Neural cell (in vitro differentiated cells): Measurements from ENCODE around the gene CENPX. TPM values are rescaled to one million over a fixed set of nuclear protein-coding genes. Genes with fewer than 3 reads are reported as not detected.

Experiments
- H2AFZ ChIP-seq: fragments of 200-600, 300-800 bp; sonication (generic), shearing (Covaris generic); 2 replicates; pipeline ENCODE4 v1.6.0; 2014; ENCODE audit warnings: low read depth, mild to moderate bottlenecking, antibody characterized with exemption, low read length, moderate library complexity
- H3F3A ChIP-seq: fragments of 200-600 bp; shearing (Covaris generic); 2 replicates; pipeline ENCODE4 v1.6.1; 2016; ENCODE audit warnings: mild to moderate bottlenecking, moderate library complexity, mixed read lengths, antibody characterized with exemption, low read length; ENCODE audit not compliant: insufficient read depth, poor library complexity, severe bottlenecking
- H3K27ac ChIP-seq: fragments of 200-600, 300-800 bp; sonication (generic), shearing (Covaris generic); 2 replicates; pipeline ENCODE4 v1.5.1; 2014; ENCODE audit warnings: mild to moderate bottlenecking, low read length, moderate library complexity
- H3K27me3 ChIP-seq: fragments of 300-800, 200-600 bp; sonication (generic), shearing (Covaris generic); 2 replicates; pipeline ENCODE4 v1.6.0; 2014; ENCODE audit warnings: mild to moderate bottlenecking, low read depth, low read length, moderate library complexity; ENCODE audit not compliant: insufficient read depth
- H3K36me3 ChIP-seq: fragments of 300-800, 200-600 bp; sonication (generic), shearing (Covaris generic); 2 replicates; pipeline ENCODE4 v1.5.1; 2014; ENCODE audit warnings: mild to moderate bottlenecking, antibody characterized with exemption, low read length, moderate library complexity; ENCODE audit not compliant: insufficient read depth
- H3K4me2 ChIP-seq: fragments of 300-800, 200-600 bp; sonication (generic), shearing (Covaris generic); 2 replicates; pipeline ENCODE4 v1.6.0; 2014; ENCODE audit warnings: mild to moderate bottlenecking, low read length
- H3K4me3 ChIP-seq: fragments of 300-800, 200-600 bp; sonication (generic), shearing (Covaris generic); 2 replicates; pipeline ENCODE4 v1.5.1; 2014; ENCODE audit warnings: mild to moderate bottlenecking, low read length, moderate library complexity
- H3K79me2 ChIP-seq: fragments of 200-600 bp; shearing (Covaris generic); replicated peaks from 2 replicates; pipeline ENCODE4 v1.6.0; 2014; ENCODE audit warnings: mild to moderate bottlenecking, low read length, moderate library complexity; ENCODE audit not compliant: insufficient read depth
- H3K9ac ChIP-seq: fragments of 300-800, 200-600 bp; sonication (generic), shearing (Covaris generic); 2 replicates; pipeline ENCODE4 v1.6.1; 2016; ENCODE audit warnings: mild to moderate bottlenecking, low read length, mixed read lengths
- H3K9me2 ChIP-seq: fragments of 200-600 bp; shearing (Covaris generic); 2 replicates; pipeline ENCODE4 v1.6.1; 2016; ENCODE audit warnings: mild to moderate bottlenecking, low read length, mixed read lengths; ENCODE audit not compliant: insufficient read depth
- H3K9me3 ChIP-seq: fragments of 200-600, 300-800 bp; sonication (generic), shearing (Covaris generic); 2 replicates; pipeline ENCODE4 v1.6.1; 2016; ENCODE audit warnings: mild to moderate bottlenecking, mixed run types, low read length, moderate library complexity, mixed read lengths
- H4K20me1 ChIP-seq: fragments of 200-600 bp; shearing (Covaris generic); 2 replicates; pipeline ENCODE4 v1.6.1; 2016; ENCODE audit warnings: mild to moderate bottlenecking, mixed run types; ENCODE audit not compliant: insufficient read depth
- EP300 ChIP-seq: fragments of 450-650 bp; conservative IDR thresholded peaks from 2 replicates; pipeline ENCODE4 v1.6.1; 2014; ENCODE audit warnings: antibody characterized with exemption, mild to moderate bottlenecking, moderate library complexity; ENCODE audit not compliant: poor library complexity, severe bottlenecking
- EZH2 ChIP-seq: fragments of 200-600, 300-800 bp; shearing (Covaris generic), sonication (generic); IDR thresholded peaks from 2 replicates; pipeline ENCODE4 v1.6.1; 2014; ENCODE audit warnings: antibody characterized with exemption, low read length, borderline replicate concordance, mild to moderate bottlenecking; ENCODE audit not compliant: insufficient read depth, poor library complexity, severe bottlenecking
- MXI1 ChIP-seq: fragments of 450-650 bp; conservative IDR thresholded peaks from 2 replicates; pipeline ENCODE4 v1.6.1; 2014; ENCODE audit warnings: antibody characterized with exemption, mild to moderate bottlenecking; ENCODE audit not compliant: poor library complexity, severe bottlenecking
- POLR2AphosphoS5 ChIP-seq: IDR thresholded peaks from 2 replicates; pipeline ENCODE4 v1.6.1; 2012
- RAD21 ChIP-seq: fragments of 450-650 bp; conservative IDR thresholded peaks from 2 replicates; pipeline ENCODE4 v1.6.1; 2014; ENCODE audit warnings: antibody characterized with exemption, mild to moderate bottlenecking, moderate library complexity
- SMC3 ChIP-seq: fragments of 450-650 bp; conservative IDR thresholded peaks from 2 replicates; pipeline ENCODE4 v1.6.1; 2014; ENCODE audit warnings: antibody characterized with exemption, mild to moderate bottlenecking, moderate library complexity; ENCODE audit not compliant: poor library complexity
- TAF1 ChIP-seq: IDR thresholded peaks from 2 replicates; pipeline ENCODE4 v1.6.1; 2012; ENCODE audit warnings: low read depth
- polyA plus RNA-seq: library from polyadenylated mRNA; depleted of rRNA; stranded (reverse); fragments of >200 nt; gene quantifications from 2 replicates; pipeline ENCODE4 v1.2.3, GENCODE V29; 2014
- TF ChIP-seq, protein P1 (sequence below): fragments of 450-650 bp; IDR thresholded peaks from 2 replicates; pipeline ENCODE4 v1.5.1; 2014; ENCODE audit warnings: antibody characterized with exemption, mild to moderate bottlenecking, moderate library complexity; ENCODE audit not compliant: poor library complexity, severe bottlenecking
- TF ChIP-seq, protein P2 (sequence below): IDR thresholded peaks from 2 replicates; pipeline ENCODE4 v1.6.1; 2012; ENCODE audit warnings: borderline replicate concordance

The CENPX gene
- polyA plus RNA-seq, 1 donor from 2014 or later = 205 TPM

DNA sequence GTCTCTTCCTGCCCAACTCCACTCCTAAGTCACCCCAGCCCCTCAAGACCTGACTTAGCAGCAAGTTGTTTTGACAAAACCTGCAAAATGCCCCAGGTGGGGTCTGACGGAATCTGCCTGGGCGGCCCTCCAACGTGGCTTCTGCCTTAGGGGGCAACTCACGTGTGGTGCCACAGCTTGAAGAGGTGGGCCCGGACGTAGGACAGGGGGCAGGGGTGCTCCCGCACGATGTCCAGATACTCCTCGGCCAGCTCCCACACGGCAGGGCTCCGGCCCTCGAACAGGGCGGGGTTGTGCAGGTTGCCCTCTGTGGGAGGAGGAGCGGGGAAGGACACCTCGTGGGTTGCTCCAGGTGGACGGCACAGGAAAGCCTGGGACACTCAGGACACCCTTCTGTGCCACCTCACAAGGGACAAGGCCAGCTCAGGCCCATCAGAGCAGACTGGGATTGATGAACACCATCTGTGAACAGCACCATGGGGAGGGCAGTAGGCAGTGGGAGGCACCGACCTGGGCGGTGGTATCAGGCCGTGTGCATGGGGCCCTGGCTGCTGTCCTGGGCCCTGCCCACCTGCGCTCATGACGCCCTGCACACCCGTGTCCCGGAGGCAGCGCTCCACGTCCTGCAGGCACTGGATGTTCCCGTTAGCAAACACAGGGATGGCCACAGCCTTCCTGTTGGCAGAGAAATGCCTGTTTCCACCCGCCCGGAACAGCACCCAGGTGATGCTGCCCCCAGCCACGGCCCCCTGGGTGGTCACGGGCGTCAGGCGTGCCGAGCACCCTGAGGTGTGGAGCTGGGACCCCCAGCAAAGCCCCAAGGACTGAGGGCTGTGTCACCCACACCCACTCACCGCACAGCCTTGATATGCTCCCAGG lies 38.6 kb upstream of the CENPX start:
- no peak overlapping the region for H3K27ac ChIP-seq
- no peaks in the 10 kb centered on the region for H4K20me1 ChIP-seq
- no peak overlapping the region for H3K9ac ChIP-seq
- H3K4me2 ChIP-seq = no peak overlapping the region
- no peak overlapping the region for H2AFZ ChIP-seq
- no peaks in the 10 kb centered on the region for H3F3A ChIP-seq
- H3K36me3 ChIP-seq = no peaks in the 10 kb centered on the region
- no peaks in the 10 kb centered on the region for H3K27me3 ChIP-seq
- H3K9me3 ChIP-seq = no peaks in the 10 kb centered on the region
- H3K4me3 ChIP-seq = no peak overlapping the region
- H3K9me2 ChIP-seq = no peaks in the 10 kb centered on the region
- H3K79me2 ChIP-seq = no peaks in the 10 kb centered on the region
- TF ChIP-seq TAF1 (no peak), SMC3 (no peak), POLR2AphosphoS5 (peak; percentile 6), EP300 (no peak)

- Histone ChIP-seq H3K9me2 (no peaks in the 10 kb centered on the region), H3K9ac (no peak overlapping the region), H4K20me1 (no peaks in the 10 kb centered on the region), H3K4me3 (no peak overlapping the region), H3K27me3 (no peaks in the 10 kb centered on the region), H3K79me2 (no peaks in the 10 kb centered on the region), H3K36me3 (no peaks in the 10 kb centered on the region), H3K27ac (no peak overlapping the region), H2AFZ (no peak overlapping the region), H3K4me2 (no peak overlapping the region), H3F3A (no peaks in the 10 kb centered on the region), H3K9me3 (no peaks in the 10 kb centered on the region)
- TF ChIP-seq, protein P1, sequence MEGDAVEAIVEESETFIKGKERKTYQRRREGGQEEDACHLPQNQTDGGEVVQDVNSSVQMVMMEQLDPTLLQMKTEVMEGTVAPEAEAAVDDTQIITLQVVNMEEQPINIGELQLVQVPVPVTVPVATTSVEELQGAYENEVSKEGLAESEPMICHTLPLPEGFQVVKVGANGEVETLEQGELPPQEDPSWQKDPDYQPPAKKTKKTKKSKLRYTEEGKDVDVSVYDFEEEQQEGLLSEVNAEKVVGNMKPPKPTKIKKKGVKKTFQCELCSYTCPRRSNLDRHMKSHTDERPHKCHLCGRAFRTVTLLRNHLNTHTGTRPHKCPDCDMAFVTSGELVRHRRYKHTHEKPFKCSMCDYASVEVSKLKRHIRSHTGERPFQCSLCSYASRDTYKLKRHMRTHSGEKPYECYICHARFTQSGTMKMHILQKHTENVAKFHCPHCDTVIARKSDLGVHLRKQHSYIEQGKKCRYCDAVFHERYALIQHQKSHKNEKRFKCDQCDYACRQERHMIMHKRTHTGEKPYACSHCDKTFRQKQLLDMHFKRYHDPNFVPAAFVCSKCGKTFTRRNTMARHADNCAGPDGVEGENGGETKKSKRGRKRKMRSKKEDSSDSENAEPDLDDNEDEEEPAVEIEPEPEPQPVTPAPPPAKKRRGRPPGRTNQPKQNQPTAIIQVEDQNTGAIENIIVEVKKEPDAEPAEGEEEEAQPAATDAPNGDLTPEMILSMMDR = no peak
- no peak for TF ChIP-seq POLR2AphosphoS5
- no peak for TF ChIP-seq EP300
- TF ChIP-seq RAD21 = no peak
- TF ChIP-seq TAF1 = no peak
- TF ChIP-seq MXI1 = no peak
- TF ChIP-seq EZH2 = no peak
- TF ChIP-seq, protein P2, sequence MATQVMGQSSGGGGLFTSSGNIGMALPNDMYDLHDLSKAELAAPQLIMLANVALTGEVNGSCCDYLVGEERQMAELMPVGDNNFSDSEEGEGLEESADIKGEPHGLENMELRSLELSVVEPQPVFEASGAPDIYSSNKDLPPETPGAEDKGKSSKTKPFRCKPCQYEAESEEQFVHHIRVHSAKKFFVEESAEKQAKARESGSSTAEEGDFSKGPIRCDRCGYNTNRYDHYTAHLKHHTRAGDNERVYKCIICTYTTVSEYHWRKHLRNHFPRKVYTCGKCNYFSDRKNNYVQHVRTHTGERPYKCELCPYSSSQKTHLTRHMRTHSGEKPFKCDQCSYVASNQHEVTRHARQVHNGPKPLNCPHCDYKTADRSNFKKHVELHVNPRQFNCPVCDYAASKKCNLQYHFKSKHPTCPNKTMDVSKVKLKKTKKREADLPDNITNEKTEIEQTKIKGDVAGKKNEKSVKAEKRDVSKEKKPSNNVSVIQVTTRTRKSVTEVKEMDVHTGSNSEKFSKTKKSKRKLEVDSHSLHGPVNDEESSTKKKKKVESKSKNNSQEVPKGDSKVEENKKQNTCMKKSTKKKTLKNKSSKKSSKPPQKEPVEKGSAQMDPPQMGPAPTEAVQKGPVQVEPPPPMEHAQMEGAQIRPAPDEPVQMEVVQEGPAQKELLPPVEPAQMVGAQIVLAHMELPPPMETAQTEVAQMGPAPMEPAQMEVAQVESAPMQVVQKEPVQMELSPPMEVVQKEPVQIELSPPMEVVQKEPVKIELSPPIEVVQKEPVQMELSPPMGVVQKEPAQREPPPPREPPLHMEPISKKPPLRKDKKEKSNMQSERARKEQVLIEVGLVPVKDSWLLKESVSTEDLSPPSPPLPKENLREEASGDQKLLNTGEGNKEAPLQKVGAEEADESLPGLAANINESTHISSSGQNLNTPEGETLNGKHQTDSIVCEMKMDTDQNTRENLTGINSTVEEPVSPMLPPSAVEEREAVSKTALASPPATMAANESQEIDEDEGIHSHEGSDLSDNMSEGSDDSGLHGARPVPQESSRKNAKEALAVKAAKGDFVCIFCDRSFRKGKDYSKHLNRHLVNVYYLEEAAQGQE = no peak
- TF ChIP-seq SMC3 = no peak
Observed at GRCh38 chr17:82060614-82061013, 37.9 kb upstream of the CENPX start.
